Ishikawa (cell line): Measurements from ENCODE around the gene SPRED1.

Experiments used
- CEBPB ChIP-seq: IDR thresholded peaks from 2 replicates; pipeline ENCODE4 v1.6.1; 2012
- CREB1 ChIP-seq: IDR thresholded peaks from 2 replicates; pipeline ENCODE4 v1.6.1; 2012; ENCODE audit warnings: low read depth
- EGR1 ChIP-seq: IDR thresholded peaks from 2 replicates; pipeline ENCODE4 v1.6.1; 2012
- EP300 ChIP-seq: IDR thresholded peaks from 2 replicates; pipeline ENCODE4 v1.6.1; 2012; ENCODE audit warnings: borderline replicate concordance
- FOXM1 ChIP-seq: IDR thresholded peaks from 2 replicates; pipeline ENCODE4 v1.6.1; 2012; ENCODE audit warnings: low read depth, borderline replicate concordance
- MAX ChIP-seq: IDR thresholded peaks from 2 replicates; pipeline ENCODE4 v1.6.1; 2012
- NFIC ChIP-seq: IDR thresholded peaks from 2 replicates; pipeline ENCODE4 v1.6.1; 2012
- RAD21 ChIP-seq: IDR thresholded peaks from 2 replicates; pipeline ENCODE4 v1.6.1; 2012; ENCODE audit warnings: low read depth
- REST ChIP-seq: IDR thresholded peaks from 2 replicates; pipeline ENCODE4 v1.6.1; 2012; ENCODE audit warnings: low read depth, mild to moderate bottlenecking
- TAF1 ChIP-seq: IDR thresholded peaks from 2 replicates; pipeline ENCODE4 v1.6.1; 2012; ENCODE audit warnings: low read depth, mild to moderate bottlenecking
- TCF12 ChIP-seq: IDR thresholded peaks from 2 replicates; pipeline ENCODE4 v1.6.1; 2012; ENCODE audit warnings: low read depth
- TEAD4 ChIP-seq: IDR thresholded peaks from 2 replicates; pipeline ENCODE4 v1.6.1; 2012
- USF1 ChIP-seq: IDR thresholded peaks from 2 replicates; pipeline ENCODE4 v1.6.1; 2012
- YY1 ChIP-seq: IDR thresholded peaks from 2 replicates; pipeline ENCODE4 v1.6.1; 2012; ENCODE audit warnings: low read depth
- ZBTB7A ChIP-seq: IDR thresholded peaks from 2 replicates; pipeline ENCODE4 v1.6.1; 2012; ENCODE audit warnings: low read depth

SPRED1 gene

GRCh38 chr15:38225381-38225780, 27.3 kb upstream of the SPRED1 start:
- TF ChIP-seq CEBPB (no peak), TAF1 (no peak), NFIC (no peak), ZBTB7A (no peak), CREB1 (no peak), FOXM1 (no peak), TEAD4 (no peak), EP300 (no peak), TCF12 (no peak), YY1 (no peak), EGR1 (no peak)

GRCh38 chr15:38226608-38227266, 25.9 kb upstream of the SPRED1 start:
- TF ChIP-seq TCF12 = no peak
- TF ChIP-seq EP300 = no peak
- peak; percentile 44; the same call in 1 of the 2 replicates for TF ChIP-seq NFIC
- TF ChIP-seq EGR1 = no peak
- no peak for TF ChIP-seq TEAD4
- TF ChIP-seq CREB1 = no peak
- TF ChIP-seq FOXM1 = no peak

GRCh38 chr15:38227941-38228340, 24.7 kb upstream of the SPRED1 start:
- TF ChIP-seq REST (no peak), NFIC (no peak), EGR1 (no peak), RAD21 (no peak), TEAD4 (no peak), ZBTB7A (no peak), TAF1 (no peak), USF1 (no peak), TCF12 (no peak), CEBPB (no peak), YY1 (no peak), MAX (no peak), FOXM1 (no peak), CREB1 (no peak), EP300 (no peak)

GRCh38 chr15:38228618-38229017, 24.0 kb upstream of the SPRED1 start:
- TF ChIP-seq USF1 = no peak
- no peak for TF ChIP-seq CREB1
- TF ChIP-seq YY1 = no peak
- no peak for TF ChIP-seq TCF12
- TF ChIP-seq REST = no peak
- no peak for TF ChIP-seq CEBPB
- no peak for TF ChIP-seq TEAD4
- TF ChIP-seq MAX = no peak
- TF ChIP-seq FOXM1 = no peak
- TF ChIP-seq TAF1 = no peak
- no peak for TF ChIP-seq NFIC
- no peak for TF ChIP-seq EP300
- no peak for TF ChIP-seq RAD21
- TF ChIP-seq EGR1 = no peak
- TF ChIP-seq ZBTB7A = no peak

GRCh38 chr15:38229705-38230310, 22.8 kb upstream of the SPRED1 start:
- no peak for TF ChIP-seq CREB1
- no peak for TF ChIP-seq EGR1
- no peak for TF ChIP-seq TAF1
- no peak for TF ChIP-seq NFIC
- TF ChIP-seq RAD21 = no peak
- TF ChIP-seq EP300 = no peak

GRCh38 chr15:38231436-38231835, 21.2 kb upstream of the SPRED1 start:
- TF ChIP-seq MAX (no peak), FOXM1 (no peak), CREB1 (no peak), TCF12 (no peak), NFIC (no peak), YY1 (no peak), RAD21 (no peak), TAF1 (no peak), EGR1 (no peak), EP300 (no peak), CEBPB (no peak), REST (no peak), TEAD4 (no peak), USF1 (no peak), ZBTB7A (no peak)
